ENCODE measurements around the gene SPP1.

The SPP1 gene

DNA sequence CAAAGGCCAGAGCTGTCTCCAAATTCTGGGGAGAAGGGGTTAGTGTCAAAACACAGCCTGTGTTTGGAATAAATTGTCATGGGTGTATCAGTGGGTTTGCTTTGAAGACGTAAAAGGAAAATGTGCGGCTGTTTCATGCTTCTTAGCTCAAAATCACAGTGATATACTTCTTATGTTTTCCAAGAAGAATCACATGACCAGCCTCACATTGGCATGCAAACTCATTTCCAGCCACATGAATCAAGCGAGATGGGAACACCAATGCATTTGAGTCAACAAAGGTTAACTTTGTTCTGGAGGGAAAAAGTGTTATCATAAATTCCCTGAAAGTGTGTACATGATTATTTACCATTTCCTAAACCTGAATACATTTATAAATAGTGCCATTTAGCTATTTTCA is 19.0 kb upstream of the SPP1 start:
- DNase-seq = no peak

DNA sequence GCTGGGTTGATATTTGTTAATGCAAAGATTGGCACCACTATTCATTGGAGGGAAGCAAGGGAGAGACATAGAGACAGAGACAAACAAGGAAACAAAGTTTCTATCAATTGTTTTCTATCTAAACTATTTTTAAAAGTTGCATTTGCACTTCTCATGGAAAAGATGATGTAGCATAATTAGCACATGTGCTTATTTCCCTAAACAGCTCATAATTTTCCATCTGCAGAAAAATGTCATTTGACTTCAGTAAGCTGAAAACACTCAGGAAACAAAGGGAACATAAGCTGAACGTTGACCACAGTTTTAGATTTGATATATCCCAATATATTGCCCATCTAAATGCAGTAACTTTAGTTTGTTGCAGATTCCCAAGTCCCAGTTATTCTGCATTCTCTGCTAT is 18.5 kb upstream of the SPP1 start:
- no peak for DNase-seq

DNA sequence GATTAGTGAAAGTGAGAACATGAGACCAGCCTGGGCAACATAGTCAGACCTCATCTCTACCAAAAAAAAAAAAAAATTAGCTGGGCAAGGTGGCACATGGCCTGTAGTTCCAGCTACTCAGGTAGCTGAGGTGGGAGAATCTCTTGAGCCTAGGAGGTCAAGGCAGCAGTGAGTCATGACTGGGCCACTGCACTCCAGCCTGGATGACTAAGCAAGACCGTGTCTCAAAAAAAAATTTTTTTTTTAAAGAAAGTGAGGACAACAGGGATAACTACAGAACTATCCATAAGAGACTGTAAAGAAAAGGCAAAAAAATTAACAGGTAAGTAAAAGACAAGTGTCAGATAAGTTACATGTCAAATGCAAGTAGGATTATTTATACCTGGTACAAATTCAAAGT is 13.5 kb upstream of the SPP1 start:
- no peak for DNase-seq

DNA sequence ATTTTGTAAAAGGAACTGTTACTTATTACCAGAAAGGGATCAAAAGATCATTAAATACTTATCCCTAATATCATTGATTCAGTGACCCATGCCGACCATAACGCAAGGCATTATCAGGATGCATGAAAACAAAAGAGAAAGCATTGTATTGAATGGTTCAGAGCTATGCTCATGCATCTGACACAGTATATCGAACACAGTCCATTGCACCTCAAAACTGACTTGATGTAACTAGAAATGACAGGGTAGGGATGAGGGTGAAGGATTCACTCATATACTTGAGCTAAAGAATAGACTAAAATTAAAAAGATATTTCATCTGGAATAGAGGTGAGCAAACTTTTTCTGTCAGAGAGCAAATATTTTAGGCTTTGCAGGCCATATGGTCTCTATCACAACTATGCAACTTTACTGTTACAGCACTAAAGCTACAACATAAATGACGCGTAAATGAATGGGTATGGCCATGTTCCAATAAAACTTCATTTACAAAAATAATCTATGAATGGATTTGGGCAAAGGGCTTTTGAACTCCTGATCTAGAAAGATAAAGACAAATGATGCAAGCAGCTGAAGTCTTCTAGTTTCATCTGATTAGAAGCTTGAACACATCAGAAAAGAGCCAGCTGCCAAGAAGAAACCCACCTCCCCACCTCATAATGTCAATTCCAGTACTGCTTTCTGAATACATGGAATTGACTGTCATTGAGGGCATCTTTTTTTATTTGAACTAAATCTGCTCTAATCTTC is 12.9 kb upstream of the SPP1 start:
- DNase-seq = no peak

DNA sequence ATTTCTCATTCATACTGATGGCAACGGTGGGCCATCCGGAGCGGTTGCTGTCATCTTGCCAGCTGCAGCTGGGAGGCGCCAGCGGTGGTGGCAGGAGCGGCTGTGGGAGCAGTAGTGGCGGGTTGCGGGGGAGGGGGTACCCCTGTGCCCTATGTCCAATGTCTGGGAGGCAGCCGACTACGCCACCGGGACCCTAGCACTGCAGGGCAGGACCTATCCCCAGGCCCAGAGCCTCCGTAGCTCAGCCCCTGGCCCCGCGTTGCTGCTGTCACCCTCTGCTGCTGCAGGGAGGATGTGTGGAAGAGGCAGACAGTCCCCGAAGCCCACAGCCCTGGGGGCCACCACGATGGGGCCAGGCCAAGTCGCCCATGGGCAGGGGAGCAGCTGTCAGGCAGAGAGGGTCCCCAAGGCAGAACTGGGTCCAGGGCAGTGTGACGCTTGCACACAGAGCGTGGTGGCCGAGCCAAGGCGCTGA is 10.0 kb upstream of the SPP1 start:
- DNase-seq = no peak

DNA sequence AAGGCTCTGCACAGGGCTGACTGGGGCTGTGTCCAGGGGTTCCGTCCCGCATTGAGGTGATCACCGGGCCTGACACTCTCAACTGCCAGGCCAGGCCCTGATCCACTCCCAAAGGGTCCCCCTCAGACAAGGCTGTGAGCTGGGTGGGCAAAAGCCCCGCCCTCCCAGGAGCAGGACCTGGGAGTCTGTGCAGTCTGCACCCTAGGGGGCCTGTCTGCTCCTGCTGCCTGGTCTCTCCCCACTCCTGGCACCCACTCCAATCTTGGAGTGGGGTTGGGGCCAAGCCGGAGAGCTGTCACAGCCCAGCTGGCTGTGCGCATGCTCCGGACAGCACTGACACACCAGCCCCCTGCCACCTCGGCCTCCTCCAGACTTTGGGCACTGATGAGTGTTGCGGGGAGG is 9.4 kb upstream of the SPP1 start:
- no peak for DNase-seq

DNA sequence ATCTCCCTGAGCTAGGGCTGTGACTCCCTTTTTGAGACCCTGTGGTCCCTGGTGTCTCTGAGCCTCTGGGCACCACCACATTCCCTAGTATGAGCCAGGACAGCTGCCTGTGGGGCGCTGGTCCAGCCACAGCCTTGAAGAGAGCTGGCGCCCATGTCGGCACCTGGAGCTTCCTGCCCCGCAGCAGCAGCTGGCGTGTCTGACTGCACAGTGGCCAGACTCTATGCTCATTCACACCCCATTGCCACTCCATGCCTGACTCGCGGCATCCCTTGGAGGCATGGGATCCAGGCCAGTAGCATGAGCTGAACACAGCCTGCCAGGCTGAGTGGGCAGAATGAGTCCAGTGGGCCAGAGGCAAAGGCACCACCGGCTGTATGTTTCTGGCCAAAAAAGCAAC is 8.3 kb upstream of the SPP1 start:
- no peak for DNase-seq

DNA sequence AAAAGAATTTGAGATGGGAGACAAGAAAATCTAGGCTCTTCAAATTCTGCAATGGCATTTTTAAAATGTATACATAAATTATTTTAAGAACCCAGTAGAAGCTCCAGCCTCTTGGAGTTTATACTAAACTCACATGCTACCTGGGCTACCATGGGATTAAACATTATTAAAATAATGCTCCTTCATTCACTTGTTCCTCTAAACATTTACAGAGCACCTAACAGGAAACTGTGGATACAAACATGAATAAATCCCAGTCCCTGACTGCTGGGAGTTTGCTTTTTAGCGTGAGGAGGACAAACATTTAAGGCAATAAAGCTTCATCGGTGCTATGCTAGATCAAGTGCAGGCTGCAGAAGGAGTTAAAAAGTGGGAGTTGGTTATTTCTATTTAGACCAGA is 5.4 kb upstream of the SPP1 start:
- DNase-seq = no peak

DNA sequence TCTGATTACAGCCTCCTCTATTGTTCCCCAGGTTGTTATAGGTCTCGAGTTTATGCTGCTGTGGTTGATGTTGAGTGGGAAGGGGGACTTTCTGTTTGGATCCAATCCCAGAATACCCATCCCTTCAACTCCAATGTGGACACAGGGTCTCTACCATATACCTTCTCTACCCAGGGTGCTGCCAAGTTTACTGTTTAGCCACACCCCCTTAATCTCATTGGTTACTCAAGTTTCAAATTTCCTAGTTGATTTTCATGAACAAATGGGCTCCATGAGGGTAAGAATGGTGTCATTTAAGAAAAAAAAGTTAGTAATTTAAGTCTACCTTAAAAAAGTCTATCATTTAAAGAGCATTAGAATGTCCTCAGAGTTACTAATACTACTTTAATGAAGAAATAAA is 3.6 kb upstream of the SPP1 start:
- no peak for DNase-seq

DNA sequence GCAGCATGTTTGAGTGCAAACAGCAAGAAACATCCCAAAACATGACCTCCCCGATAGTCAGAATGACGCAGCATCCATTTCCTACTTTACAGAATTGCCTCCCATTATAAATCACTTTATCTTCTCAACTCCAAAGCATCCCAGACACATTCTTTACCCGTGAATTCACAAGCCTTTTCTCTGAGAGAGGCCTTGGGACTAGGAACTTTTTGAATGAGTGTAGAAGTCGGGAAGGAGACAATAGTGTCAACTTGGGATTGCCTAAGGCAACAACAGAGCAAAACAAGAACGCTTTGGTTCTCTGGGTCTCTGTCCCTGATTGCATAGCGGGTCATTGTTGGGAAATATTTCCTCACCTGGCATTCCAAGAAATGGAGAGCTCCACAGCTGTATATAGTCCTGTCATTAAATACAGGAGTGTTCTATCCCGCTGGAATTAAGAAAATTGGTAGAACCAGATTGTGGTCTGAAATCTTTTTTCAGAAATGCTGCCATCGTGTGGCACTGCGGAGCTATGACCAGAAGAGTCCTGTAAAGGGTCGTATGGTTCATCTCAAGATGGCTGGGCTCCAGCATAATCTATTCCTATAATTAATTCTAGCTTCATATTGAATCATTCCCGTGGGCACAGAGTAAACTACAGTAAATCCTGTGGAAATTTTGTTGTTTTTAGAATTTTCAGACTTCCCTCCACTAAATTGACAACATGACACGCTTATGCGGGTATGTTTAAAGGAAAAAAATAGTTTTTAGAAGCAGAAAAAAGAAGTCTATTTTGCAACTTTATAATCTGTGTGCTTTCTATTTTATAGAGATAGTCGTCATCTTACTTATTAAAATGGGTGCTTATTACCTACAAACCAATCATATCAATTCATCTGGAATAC is 2.0 kb upstream of the SPP1 start:
- peak; percentile 12 for DNase-seq

DNA sequence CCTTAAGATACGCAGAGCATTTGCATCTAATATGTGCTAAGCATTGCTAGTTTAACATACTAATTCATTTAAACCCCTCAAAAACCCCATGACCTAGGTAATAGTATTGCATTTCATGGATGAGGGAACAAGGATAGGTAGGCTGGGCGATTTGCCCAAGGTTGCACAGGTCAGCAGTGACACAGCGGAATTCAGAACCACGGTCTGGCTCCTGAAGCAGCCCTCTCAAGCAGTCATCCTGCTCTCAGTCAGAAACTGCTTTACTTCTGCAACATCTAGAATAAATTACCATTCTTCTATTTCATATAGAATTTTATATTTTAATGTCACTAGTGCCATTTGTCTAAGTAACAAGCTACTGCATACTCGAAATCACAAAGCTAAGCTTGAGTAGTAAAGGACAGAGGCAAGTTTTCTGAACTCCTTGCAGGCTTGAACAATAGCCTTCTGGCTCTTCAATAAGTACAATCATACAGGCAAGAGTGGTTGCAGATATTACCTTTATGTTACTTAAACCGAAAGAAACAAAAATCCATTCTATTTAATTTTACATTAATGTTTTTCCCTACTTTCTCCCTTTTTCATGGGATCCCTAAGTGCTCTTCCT is 555 bp upstream of the SPP1 start:
- no peak for DNase-seq

DNA sequence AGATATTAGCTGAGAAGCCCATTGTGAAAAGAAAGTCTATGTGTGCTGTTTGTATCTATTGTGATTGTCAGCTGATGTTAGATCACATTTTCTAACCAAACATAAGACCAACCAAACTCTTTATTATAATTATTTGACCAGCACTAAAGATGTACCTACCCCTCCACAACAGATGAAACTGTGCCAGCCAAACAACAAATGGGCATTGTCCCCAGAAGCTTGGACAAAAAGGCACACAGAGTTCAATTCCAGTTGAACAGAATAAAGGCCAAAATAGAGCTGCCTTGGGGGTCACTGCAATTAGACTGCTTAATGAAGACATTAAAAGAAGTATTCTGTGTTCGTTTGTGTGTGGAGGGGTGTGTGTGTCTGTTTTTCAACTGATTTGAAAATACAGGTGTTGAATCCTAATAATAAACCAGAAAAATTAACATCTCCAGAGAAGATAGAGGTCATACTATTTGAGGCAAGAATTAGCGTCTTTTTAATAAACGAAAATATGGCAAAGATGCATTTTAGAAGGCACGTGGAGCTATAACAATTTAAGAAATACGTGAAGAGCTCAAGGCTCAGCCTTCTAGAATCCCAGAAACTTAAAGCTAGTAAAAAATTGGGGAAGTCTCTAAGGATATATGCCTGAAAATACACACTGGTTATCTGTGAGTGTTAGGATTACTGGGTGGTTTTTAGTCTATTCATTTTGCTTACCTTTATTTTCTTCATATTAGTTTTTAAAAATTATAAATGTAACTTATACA is 2.2 kb downstream of the SPP1 start:
- no peak for DNase-seq

DNA sequence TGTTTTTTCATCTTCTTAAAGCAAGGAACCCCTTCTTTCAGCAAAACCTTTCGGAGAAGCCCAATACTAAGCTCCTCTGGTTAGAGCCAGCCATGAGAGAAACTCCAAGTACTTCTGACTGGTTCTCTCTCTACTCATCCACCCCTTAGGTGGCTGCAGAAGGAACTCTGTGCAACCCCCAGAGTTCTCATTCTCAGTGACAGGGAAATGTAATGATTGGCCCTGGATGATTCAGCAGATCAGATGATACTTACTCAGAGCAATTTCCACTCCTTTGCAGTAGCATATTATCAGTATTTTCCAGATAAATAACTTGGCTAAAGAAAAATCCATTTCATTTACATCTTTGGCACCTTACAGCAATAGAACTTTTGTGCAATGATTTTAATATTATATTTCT is 3.2 kb downstream of the SPP1 start:
- DNase-seq = no peak

DNA sequence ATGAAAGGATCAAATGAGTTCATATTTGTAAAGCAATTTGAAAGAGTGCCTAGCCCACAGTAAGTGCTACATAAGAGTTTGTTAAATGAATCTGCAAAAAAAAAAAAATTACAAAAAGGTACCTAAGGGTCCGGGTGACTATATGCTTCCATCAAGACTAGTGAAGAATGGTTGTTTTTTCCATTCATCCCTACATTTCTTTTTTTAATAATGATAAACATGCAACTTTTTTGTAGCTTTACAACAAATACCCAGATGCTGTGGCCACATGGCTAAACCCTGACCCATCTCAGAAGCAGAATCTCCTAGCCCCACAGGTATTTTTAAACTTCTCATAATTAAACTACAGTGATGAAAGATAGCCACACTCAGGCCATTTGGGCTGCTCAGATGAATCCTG is 4.3 kb downstream of the SPP1 start:
- no peak for DNase-seq

DNA sequence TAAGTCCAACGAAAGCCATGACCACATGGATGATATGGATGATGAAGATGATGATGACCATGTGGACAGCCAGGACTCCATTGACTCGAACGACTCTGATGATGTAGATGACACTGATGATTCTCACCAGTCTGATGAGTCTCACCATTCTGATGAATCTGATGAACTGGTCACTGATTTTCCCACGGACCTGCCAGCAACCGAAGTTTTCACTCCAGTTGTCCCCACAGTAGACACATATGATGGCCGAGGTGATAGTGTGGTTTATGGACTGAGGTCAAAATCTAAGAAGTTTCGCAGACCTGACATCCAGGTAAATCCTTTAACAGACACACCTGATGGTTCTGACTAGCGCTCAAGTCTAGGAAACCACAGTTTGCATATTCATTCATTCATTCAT is 6.0 kb downstream of the SPP1 start:
- no peak for DNase-seq

DNA sequence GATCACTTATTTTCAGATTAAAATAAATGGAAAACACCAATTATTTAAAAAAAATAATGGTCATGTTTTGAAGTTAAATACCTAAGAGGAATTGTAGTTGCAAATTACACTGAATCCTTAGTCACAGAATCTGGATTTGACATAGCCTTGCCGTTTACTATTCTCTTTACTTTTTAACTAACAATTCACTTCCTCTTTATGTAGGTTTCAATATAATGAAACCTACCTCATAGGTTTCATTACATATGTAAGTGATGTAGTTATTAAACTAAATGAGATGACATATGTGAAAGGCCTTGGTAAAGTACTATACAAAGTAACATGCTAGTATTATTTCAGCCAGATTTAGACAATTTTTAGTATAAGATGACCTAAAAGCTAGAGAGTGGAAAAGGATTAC is 6.5 kb downstream of the SPP1 start:
- DNase-seq = no peak

DNA sequence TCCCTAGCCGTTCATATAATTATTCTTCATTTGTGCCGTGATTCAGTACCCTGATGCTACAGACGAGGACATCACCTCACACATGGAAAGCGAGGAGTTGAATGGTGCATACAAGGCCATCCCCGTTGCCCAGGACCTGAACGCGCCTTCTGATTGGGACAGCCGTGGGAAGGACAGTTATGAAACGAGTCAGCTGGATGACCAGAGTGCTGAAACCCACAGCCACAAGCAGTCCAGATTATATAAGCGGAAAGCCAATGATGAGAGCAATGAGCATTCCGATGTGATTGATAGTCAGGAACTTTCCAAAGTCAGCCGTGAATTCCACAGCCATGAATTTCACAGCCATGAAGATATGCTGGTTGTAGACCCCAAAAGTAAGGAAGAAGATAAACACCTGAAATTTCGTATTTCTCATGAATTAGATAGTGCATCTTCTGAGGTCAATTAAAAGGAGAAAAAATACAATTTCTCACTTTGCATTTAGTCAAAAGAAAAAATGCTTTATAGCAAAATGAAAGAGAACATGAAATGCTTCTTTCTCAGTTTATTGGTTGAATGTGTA is 7.0 kb downstream of the SPP1 start:
- no peak for DNase-seq

DNA sequence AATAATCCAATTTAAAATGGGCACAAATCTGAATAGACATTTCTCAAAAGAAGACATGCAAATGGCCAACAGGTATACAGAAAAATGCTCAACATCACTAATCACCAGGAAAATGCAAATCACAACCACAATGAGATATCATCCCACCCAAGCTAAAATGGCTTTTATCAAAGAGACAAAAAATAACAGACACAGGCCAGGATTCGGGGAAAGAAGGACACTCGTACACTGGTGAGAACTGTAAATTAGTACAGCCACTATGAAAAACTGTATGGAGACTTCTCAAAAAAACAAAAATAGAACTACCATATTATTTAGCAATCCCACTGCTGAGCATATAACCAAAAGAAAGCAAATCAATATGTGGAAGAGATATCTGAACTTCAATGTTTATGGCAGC is 8.5 kb downstream of the SPP1 start:
- DNase-seq = no peak

DNA sequence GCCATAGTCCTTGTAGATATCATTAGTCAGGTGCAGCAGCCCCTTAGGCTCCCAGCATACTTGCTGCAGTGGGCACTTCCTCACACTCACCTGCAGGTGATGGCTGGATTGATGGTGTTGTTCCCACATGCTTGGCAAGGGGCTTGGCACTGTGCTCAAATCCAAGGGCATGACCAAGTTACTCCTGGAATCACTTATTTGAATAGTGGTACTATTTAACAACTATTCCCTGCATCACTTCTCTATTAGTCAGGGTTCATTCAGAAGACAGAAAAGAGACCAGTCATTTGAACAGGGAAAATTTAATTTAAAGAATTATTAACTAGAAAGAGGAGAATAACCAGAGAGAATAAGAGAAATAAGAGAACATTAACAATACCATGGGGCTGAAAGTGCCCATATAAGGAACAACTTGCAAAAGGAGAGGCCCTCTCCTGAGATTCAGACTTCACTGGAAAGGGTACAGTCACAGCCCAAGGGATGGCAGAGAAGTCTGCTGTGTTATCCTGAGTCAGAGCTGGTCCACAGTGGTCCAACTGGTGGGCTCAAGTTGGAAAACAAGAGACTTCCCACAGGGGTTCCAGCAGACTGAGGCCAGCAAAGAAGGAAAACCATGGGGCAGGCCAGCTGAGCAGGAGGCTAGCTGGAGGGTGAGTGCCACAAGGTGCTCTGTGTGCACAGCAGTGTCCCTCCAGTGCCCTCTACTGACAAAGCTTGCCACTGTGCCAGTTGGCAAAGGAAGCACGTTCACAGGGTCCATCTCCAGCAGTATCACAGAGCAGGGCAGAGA is 9.8 kb downstream of the SPP1 start:
- DNase-seq = peak; percentile 6

DNA sequence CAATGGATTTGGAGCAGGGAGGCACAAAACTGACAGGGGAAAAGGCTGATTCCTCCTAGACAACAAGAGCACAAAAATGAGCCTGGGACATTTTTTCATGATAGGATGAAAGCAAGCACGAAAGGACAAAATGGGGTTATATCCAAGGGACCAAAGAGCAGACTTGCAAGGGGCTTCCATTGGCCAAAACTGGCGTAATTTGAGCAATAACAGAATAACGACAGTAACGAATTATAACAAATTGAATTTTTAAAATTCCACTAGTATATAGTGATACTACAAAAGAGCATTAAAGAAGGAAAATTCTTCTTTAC is 10.3 kb downstream of the SPP1 start:
- DNase-seq = no peak

DNA sequence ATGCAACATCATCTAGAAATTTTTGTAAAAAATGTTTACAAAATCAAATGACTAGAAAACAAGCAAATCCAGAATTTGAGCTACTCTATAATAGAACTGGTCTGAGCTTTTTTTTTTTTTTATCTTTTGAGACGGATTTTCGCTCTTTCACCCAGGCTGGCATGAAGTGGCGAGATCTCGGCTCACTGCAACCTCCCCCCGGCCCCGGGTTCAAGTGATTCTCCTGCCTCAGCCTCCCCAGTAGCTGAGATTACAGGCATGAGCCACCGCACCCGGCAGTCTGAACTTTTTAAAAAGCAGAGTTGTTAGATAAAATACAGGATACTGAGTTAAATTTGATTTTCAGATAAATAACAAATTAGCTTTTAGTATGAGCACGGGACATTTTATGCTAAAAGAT is 11.0 kb downstream of the SPP1 start:
- no peak for DNase-seq

DNA sequence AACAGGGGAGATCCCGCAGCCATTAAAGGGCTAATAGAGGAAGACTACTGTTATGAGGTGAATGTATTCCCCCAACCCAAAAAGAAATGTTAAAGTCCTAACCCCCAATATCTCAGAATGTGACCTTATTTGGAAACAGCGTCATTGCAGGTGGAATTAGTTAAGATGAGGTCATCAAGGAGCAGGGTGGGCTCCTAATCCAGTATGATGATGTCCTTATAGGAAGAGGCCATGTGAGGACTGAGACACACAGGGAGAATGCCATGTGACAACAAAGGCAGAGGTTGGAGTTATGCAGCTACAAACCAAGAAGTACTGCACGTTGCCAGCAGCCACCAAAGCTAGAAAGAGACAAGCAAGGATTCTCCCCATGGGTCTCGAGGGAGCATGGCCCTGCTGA is 14.3 kb downstream of the SPP1 start:
- no peak for DNase-seq
